Activated CD4-positive, alpha-beta memory T cell treated with anti-CD3 and anti-CD28 coated beads, Interleukin-2, amount 10 ng/mL, durations not matched to agents 7 days and 5 days (primary cell): ENCODE measurements around the gene CNBD2. TPM values are rescaled to one million over a fixed set of nuclear protein-coding genes. Genes with fewer than 3 reads are reported as not detected.
"Not testable (repeated sequence)": the region's sequence is repeated elsewhere in the genome, so short reads cannot be mapped to it uniquely, and the experiment has no call there.

Source experiments
- CTCF ChIA-PET: fragments of 350-600 bp; sonication (Branson Sonifier 250); formaldehyde crosslinking; loops from one replicate; lab custom pipeline; 2021; ENCODE audit warnings: antibody characterized with exemption, inconsistent platforms; lab: Charles Lee
- POLR2A ChIA-PET: fragments of 350-600 bp; sonication (Branson Sonifier 250); formaldehyde crosslinking; loops from one replicate; lab custom pipeline; 2021; ENCODE audit warnings: antibody characterized with exemption; lab: Charles Lee
- DNase-seq: peaks from one replicate; pipeline ENCODE4 v3.0.0-alpha.2; 2020
- H3K27ac Mint-ChIP-seq: one replicate; pipeline ENCODE4 v1.8.0; 2021; ENCODE audit warnings: mild to moderate bottlenecking, mixed read lengths
- H3K27me3 Mint-ChIP-seq: one replicate; pipeline ENCODE4 v1.8.0; 2021; ENCODE audit warnings: mixed read lengths
- H3K36me3 Mint-ChIP-seq: one replicate; pipeline ENCODE4 v1.8.0; 2021; ENCODE audit warnings: low read depth, mixed read lengths
- H3K4me1 Mint-ChIP-seq: one replicate; pipeline ENCODE4 v1.8.0; 2021; ENCODE audit warnings: mixed read lengths
- H3K4me3 Mint-ChIP-seq: one replicate; pipeline ENCODE4 v1.8.0; 2021; ENCODE audit warnings: mild to moderate bottlenecking, mixed read lengths
- H3K9me3 Mint-ChIP-seq: one replicate; pipeline ENCODE4 v1.8.0; 2021; ENCODE audit warnings: mixed read lengths
- total RNA-seq, 2 experiments: library from RNA; stranded (reverse); gene quantifications; one replicate each; pipeline ENCODE4 v1.2.3, GENCODE V29; 2021

Gene CNBD2
- total RNA-seq, 2 experiments from 2014 or later = 4.6 to 5.4 TPM

- POLR2A ChIA-PET = no interaction called here
- DNase-seq = no peak
- no peaks in the 10 kb centered on the region for H3K36me3 Mint-ChIP-seq
- no peaks in the 10 kb centered on the region for H3K4me1 Mint-ChIP-seq
- peaks cover 2% of the 10 kb centered on the region for H3K9me3 Mint-ChIP-seq
- no peak overlapping the region for H3K27ac Mint-ChIP-seq
- peaks cover 5% of the 10 kb centered on the region for H3K27me3 Mint-ChIP-seq
- no peak overlapping the region for H3K4me3 Mint-ChIP-seq
- CTCF ChIA-PET = interaction anchor here (0.8 to 1.7 kb wide), 2 partner anchors 12 to 135 kb away, joined by 3 to 6 read pairs; no protein-coding TSS in a partner anchor
Measured at GRCh38 chr20:36002855-36003254, 34.5 kb downstream of the CNBD2 start.

GRCh38 chr20:36004045-36004444 lies 35.7 kb downstream of the CNBD2 start:
- peaks cover 2% of the 10 kb centered on the region for H3K9me3 Mint-ChIP-seq

GRCh38 chr20:36008461-36009035 lies 40.2 kb downstream of the CNBD2 start:
- ChIA-PET CTCF (interaction anchor here (0.5 to 2.6 kb wide), 3 partner anchors 15 to 130 kb away, joined by 3 to 10 read pairs (median 6); no protein-coding TSS in a partner anchor), POLR2A (no interaction called here)
- H3K9me3 Mint-ChIP-seq = peaks cover 2% of the 10 kb centered on the region
- no peaks in the 10 kb centered on the region for H3K27me3 Mint-ChIP-seq
- H3K27ac Mint-ChIP-seq = no peak overlapping the region
- no peaks in the 10 kb centered on the region for H3K4me1 Mint-ChIP-seq
- H3K4me3 Mint-ChIP-seq = no peak overlapping the region
- no peak for DNase-seq
- no peaks in the 10 kb centered on the region for H3K36me3 Mint-ChIP-seq

More at GRCh38 chr20:36004045-36004444, 35.7 kb downstream of the CNBD2 start:
- DNase-seq = no peak
- H3K4me1 Mint-ChIP-seq = no peaks in the 10 kb centered on the region
- H3K27me3 Mint-ChIP-seq = peaks cover 5% of the 10 kb centered on the region
- H3K36me3 Mint-ChIP-seq = no peaks in the 10 kb centered on the region
- ChIA-PET POLR2A (no interaction called here), CTCF (interaction anchor here (1.3 to 1.7 kb wide), 3 partner anchors 11 to 196 kb away, joined by 4 to 6 read pairs (median 5); no protein-coding TSS in a partner anchor)
- no peak overlapping the region for H3K27ac Mint-ChIP-seq
- no peak overlapping the region for H3K4me3 Mint-ChIP-seq

- Mint-ChIP-seq H3K27me3 (no peaks in the 10 kb centered on the region), H3K9me3 (no peaks in the 10 kb centered on the region), H3K4me1 (no peaks in the 10 kb centered on the region), H3K4me3 (no peak overlapping the region), H3K36me3 (no peaks in the 10 kb centered on the region), H3K27ac (no peak overlapping the region)
- DNase-seq = no peak
- ChIA-PET CTCF (interaction anchor here (1.5 kb wide), 1 partner anchor 16 kb away, joined by 10 read pairs; no protein-coding TSS in a partner anchor), POLR2A (no interaction called here)
Measured at GRCh38 chr20:36010076-36010475, 41.7 kb downstream of the CNBD2 start.

- no peak for DNase-seq
- POLR2A ChIA-PET = no interaction called here
- no peaks in the 10 kb centered on the region for H3K9me3 Mint-ChIP-seq
- no peak overlapping the region for H3K27ac Mint-ChIP-seq
- no peak overlapping the region for H3K4me3 Mint-ChIP-seq
- no peaks in the 10 kb centered on the region for H3K27me3 Mint-ChIP-seq
- CTCF ChIA-PET = interaction anchor here (1.0 to 1.5 kb wide), 2 partner anchors 17 to 20 kb away, joined by 3 to 10 read pairs; no protein-coding TSS in a partner anchor
- H3K4me1 Mint-ChIP-seq = no peaks in the 10 kb centered on the region
- H3K36me3 Mint-ChIP-seq = no peaks in the 10 kb centered on the region
Measured at GRCh38 chr20:36010825-36011224, 42.4 kb downstream of the CNBD2 start.

- no peaks in the 10 kb centered on the region for H3K36me3 Mint-ChIP-seq
- no peaks in the 10 kb centered on the region for H3K27me3 Mint-ChIP-seq
- H3K4me1 Mint-ChIP-seq = no peaks in the 10 kb centered on the region
- H3K9me3 Mint-ChIP-seq = no peaks in the 10 kb centered on the region
- no peak overlapping the region for H3K4me3 Mint-ChIP-seq
- ChIA-PET CTCF (no interaction called here), POLR2A (no interaction called here)
- H3K27ac Mint-ChIP-seq = no peak overlapping the region
- DNase-seq = no peak
Measured at GRCh38 chr20:36015806-36016403, 47.5 kb downstream of the CNBD2 start.

- Mint-ChIP-seq H3K4me1 (no peaks in the 10 kb centered on the region), H3K36me3 (no peaks in the 10 kb centered on the region), H3K4me3 (no peak overlapping the region), H3K27ac (no peak overlapping the region), H3K27me3 (no peaks in the 10 kb centered on the region), H3K9me3 (no peaks in the 10 kb centered on the region)
- DNase-seq = no peak
- CTCF ChIA-PET = no interaction called here
- POLR2A ChIA-PET = no interaction called here
Measured at GRCh38 chr20:36017048-36017951, 48.9 kb downstream of the CNBD2 start.

- CTCF ChIA-PET = interaction anchor here (1.4 kb wide), 1 partner anchor 23 kb away, joined by 3 read pairs; no protein-coding TSS in a partner anchor
- Mint-ChIP-seq H3K4me1 (no peaks in the 10 kb centered on the region), H3K4me3 (no peak overlapping the region), H3K27ac (no peak overlapping the region), H3K9me3 (no peaks in the 10 kb centered on the region), H3K27me3 (no peaks in the 10 kb centered on the region), H3K36me3 (no peaks in the 10 kb centered on the region)
- no peak for DNase-seq
- POLR2A ChIA-PET = no interaction called here
Measured at GRCh38 chr20:36018208-36018988, 50.0 kb downstream of the CNBD2 start.

GRCh38 chr20:36026131-36026530 lies 57.7 kb downstream of the CNBD2 start:
- H3K4me1 Mint-ChIP-seq, H3K4me3 Mint-ChIP-seq, H3K9me3 Mint-ChIP-seq, H3K27ac Mint-ChIP-seq, CTCF ChIA-PET, POLR2A ChIA-PET, DNase-seq, H3K36me3 Mint-ChIP-seq: not testable (repeated sequence)
- H3K27me3 Mint-ChIP-seq = peaks cover 13% of the 10 kb centered on the region

GRCh38 chr20:36028106-36028808 lies 59.9 kb downstream of the CNBD2 start:
- H3K4me1 Mint-ChIP-seq = no peaks in the 10 kb centered on the region
- H3K27me3 Mint-ChIP-seq = peaks cover 13% of the 10 kb centered on the region
- no peaks in the 10 kb centered on the region for H3K9me3 Mint-ChIP-seq
- no peaks in the 10 kb centered on the region for H3K36me3 Mint-ChIP-seq
- H3K4me3 Mint-ChIP-seq = no peak overlapping the region
- DNase-seq = no peak
- no peak overlapping the region for H3K27ac Mint-ChIP-seq
- CTCF ChIA-PET = no interaction called here
- POLR2A ChIA-PET = no interaction called here

GRCh38 chr20:36030149-36030548 lies 61.8 kb downstream of the CNBD2 start:
- POLR2A ChIA-PET = interaction anchor here (1.0 kb wide), 1 partner anchor 13 kb away, joined by 3 read pairs; no protein-coding TSS in a partner anchor
- H3K27me3 Mint-ChIP-seq = peaks cover 13% of the 10 kb centered on the region
- H3K36me3 Mint-ChIP-seq = no peaks in the 10 kb centered on the region
- CTCF ChIA-PET = interaction anchor here (1.4 kb wide), 1 partner anchor 109 kb away, joined by 3 read pairs; no protein-coding TSS in a partner anchor
- no peaks in the 10 kb centered on the region for H3K9me3 Mint-ChIP-seq
- no peak overlapping the region for H3K4me3 Mint-ChIP-seq
- no peaks in the 10 kb centered on the region for H3K4me1 Mint-ChIP-seq
- no peak for DNase-seq
- no peak overlapping the region for H3K27ac Mint-ChIP-seq

GRCh38 chr20:36031806-36032205 lies 63.4 kb downstream of the CNBD2 start:
- DNase-seq = no peak
- ChIA-PET CTCF (interaction anchor here (0.6 kb wide), 1 partner anchor 487 kb away, joined by 5 read pairs; no protein-coding TSS in a partner anchor), POLR2A (no interaction called here)
- H3K27ac Mint-ChIP-seq = no peak overlapping the region
- peaks cover 7% of the 10 kb centered on the region for H3K27me3 Mint-ChIP-seq
- H3K4me3 Mint-ChIP-seq = no peak overlapping the region
- no peaks in the 10 kb centered on the region for H3K9me3 Mint-ChIP-seq
- H3K4me1 Mint-ChIP-seq = no peaks in the 10 kb centered on the region
- no peaks in the 10 kb centered on the region for H3K36me3 Mint-ChIP-seq
